ENCODE results near the gene RXFP4.

The RXFP4 gene

GRCh38 chr1:155962599-155963211 lies 21.3 kb downstream of the RXFP4 start:
- DNase-seq: no peak

- DNase-seq: no peak
Measured at GRCh38 chr1:155964193-155964592, 22.8 kb downstream of the RXFP4 start.

GRCh38 chr1:155966135-155966534 lies 24.7 kb downstream of the RXFP4 start:
- DNase-seq: no peak

- DNase-seq: no peak
Measured at GRCh38 chr1:155966750-155967149, 25.3 kb downstream of the RXFP4 start.

GRCh38 chr1:155967341-155968050 lies 26.1 kb downstream of the RXFP4 start:
- DNase-seq: no peak

GRCh38 chr1:155968051-155968400 lies 26.6 kb downstream of the RXFP4 start:
- no peak for DNase-seq

- no peak for DNase-seq
Measured at GRCh38 chr1:155968670-155969069, 27.2 kb downstream of the RXFP4 start.

GRCh38 chr1:155969377-155969791 lies 27.9 kb downstream of the RXFP4 start:
- no peak for DNase-seq

GRCh38 chr1:155970531-155971167 lies 29.2 kb downstream of the RXFP4 start:
- DNase-seq: peak; percentile 68

- DNase-seq: no peak
Measured at GRCh38 chr1:155971910-155972809, 30.7 kb downstream of the RXFP4 start.

GRCh38 chr1:155973723-155974122 lies 32.3 kb downstream of the RXFP4 start:
- no peak for DNase-seq

GRCh38 chr1:155974208-155975115 lies 33.0 kb downstream of the RXFP4 start:
- no peak for DNase-seq

- DNase-seq: no peak
Measured at GRCh38 chr1:155975375-155976061, 34.1 kb downstream of the RXFP4 start.

- DNase-seq: peak; percentile 89
Measured at GRCh38 chr1:155976062-155976912, 34.8 kb downstream of the RXFP4 start.

- DNase-seq: no peak
Measured at GRCh38 chr1:155976913-155977689, 35.7 kb downstream of the RXFP4 start.

GRCh38 chr1:155977690-155978324 lies 36.4 kb downstream of the RXFP4 start:
- no peak for DNase-seq

GRCh38 chr1:155978325-155978972 lies 37.0 kb downstream of the RXFP4 start, which contains the start of gene ARHGEF2:
Gene ARHGEF2 (minus strand): TSS chr1:155978547. CDS start chr1:155978427, 120 bp downstream.
- peak; percentile 88 for DNase-seq

- no peak for DNase-seq
Measured at GRCh38 chr1:155978973-155979429, 37.6 kb downstream of the RXFP4 start.
